ENCODE results near the gene SLC25A39. TPM values are rescaled to one million over a fixed set of nuclear protein-coding genes. Genes with fewer than 3 reads are reported as not detected.
A peak's percentile ranks its signal among the peaks of the same experiment; 100 is the strongest.

SLC25A39 gene
- 106 and 131 TPM in 2 replicates for polyA plus RNA-seq (2012; rRNA removed)
- 58.4 and 82.3 TPM in 2 replicates for polyA plus RNA-seq (2012; cell fraction: cytosol; rRNA removed)
- polyA plus RNA-seq (2012; cell fraction: nucleus; rRNA removed) = 260 and 343 TPM in 2 replicates

GRCh38 chr17:44324571-44325275, at the start of gene SLC25A39:
Gene SLC25A39 (minus strand): TSS chr17:44324823. CDS start chr17:44323562, 1,261 bp downstream.
- WGBS (ENCODE audit: low lambda C conversion rate) = 2% methylated on average over 49 of the region's 85 CpGs
- no peaks in the 10 kb centered on the region for H4K20me1 ChIP-seq (ENCODE audit: insufficient read depth)
- H2AFZ ChIP-seq (ENCODE audit: low read depth) = peak within 1 kb of the TSS; percentile 98
- H3K9me3 ChIP-seq = no peaks in the 10 kb centered on the region
- H3K27ac ChIP-seq (ENCODE audit: low read depth in 2 of 2, low read length in 1 of 2) = peak within 1 kb of the TSS; percentile 48 to 60; a peak in 2 of 4 replicates
- peaks cover 6 to 24% of the 10 kb centered on the region in 2 experiments for H3K36me3 ChIP-seq (replicated peaks in 1 of 2; ENCODE audit: control insufficient read depth in 1 of 2, insufficient read depth in 2 of 2, low read length in 1 of 2)
- ChIA-PET POLR2A (interaction anchor here (0.8 to 1.9 kb wide), 4 partner anchors 16 to 108 kb away, joined by 3 to 11 read pairs (median 4); partner anchors contain the start of genes GRN and RUNDC3A), CTCF (interaction anchor here (0.7 to 2.2 kb wide), 9 partner anchors 8 to 115 kb away, joined by 3 to 11 read pairs (median 4); no protein-coding TSS in a partner anchor)
- peak within 1 kb of the TSS; percentile 81 for H3K9ac ChIP-seq
- peak; percentile 98 for DNase-seq
- H3K4me2 ChIP-seq = peak within 1 kb of the TSS; percentile 99
- H3F3A ChIP-seq (replicated peaks; ENCODE audit: insufficient read depth) = peaks cover 4% of the 10 kb centered on the region
- H3K9me2 ChIP-seq = no peaks in the 10 kb centered on the region
- H3K27me3 ChIP-seq (ENCODE audit: insufficient read depth) = no peaks in the 10 kb centered on the region
- peak within 1 kb of the TSS; percentile 95 to 98 for H3K4me3 ChIP-seq (ENCODE audit: low read depth in 2 of 2, low read length in 1 of 2)
- H3K4me1 ChIP-seq (ENCODE audit: control insufficient read depth in 1 of 2, insufficient read depth in 2 of 2, low read depth in 1 of 2, low read length in 1 of 2) = peaks cover 0 to 10% of the 10 kb centered on the region in 2 experiments; a peak in 1 of 4 replicates
- H3K79me2 ChIP-seq (ENCODE audit: insufficient read depth) = peaks cover 12% of the 10 kb centered on the region
- no peak for TF ChIP-seq JUND (IDR thresholded peaks at IDR 0.05)
- TF ChIP-seq USF2 (IDR thresholded peaks at IDR 0.05; ENCODE audit: borderline replicate concordance, low read depth, low read length) = no peak
- TF ChIP-seq POLR2AphosphoS5 (IDR thresholded peaks at IDR 0.05; ENCODE audit: low read depth, low read length) = peak; percentile 66; the same call in 1 of the 2 replicates
- no peak for TF ChIP-seq SIN3A (IDR thresholded peaks at IDR 0.05; ENCODE audit: borderline replicate concordance, low read depth, low read length)
- TF ChIP-seq TEAD4 (IDR thresholded peaks at IDR 0.05; ENCODE audit: borderline replicate concordance, insufficient read depth) = no peak
- no peak for TF ChIP-seq ZBTB33 (IDR thresholded peaks at IDR 0.05; ENCODE audit: borderline replicate concordance, low read depth)
- no peak for TF ChIP-seq YY1 (IDR thresholded peaks at IDR 0.05; ENCODE audit: low read depth)
- no peak for TF ChIP-seq FOXM1 (IDR thresholded peaks at IDR 0.05; ENCODE audit: low read depth)
- no peak for TF ChIP-seq EP300 (IDR thresholded peaks at IDR 0.05; ENCODE audit: borderline replicate concordance in 1 of 2, low read depth in 1 of 2, low read length in 1 of 2)
- TF ChIP-seq TCF12 (IDR thresholded peaks at IDR 0.05) = no peak
- peak; percentile 11; the same call in 1 of the 2 replicates for TF ChIP-seq RAD21 (IDR thresholded peaks at IDR 0.05; ENCODE audit: low read length)
- no peak for TF ChIP-seq FOXJ3 (CRISPR knock-in tag; IDR thresholded peaks at IDR 0.05)
- no peak for TF ChIP-seq RXRA (IDR thresholded peaks at IDR 0.05; ENCODE audit: borderline replicate concordance, low read depth)
- TF ChIP-seq MEF2A (IDR thresholded peaks at IDR 0.05; ENCODE audit: borderline replicate concordance, low read depth) = no peak
- TF ChIP-seq REST (IDR thresholded peaks at IDR 0.05; ENCODE audit: low read depth, low read length) = no peak
- TF ChIP-seq TAF1 (IDR thresholded peaks at IDR 0.05; ENCODE audit: borderline replicate concordance, low read depth, low read length) = 0 out of 2 replicates have a peak, but pooled peaks have one; percentile 26
- TF ChIP-seq FOSL2 (IDR thresholded peaks at IDR 0.05; ENCODE audit: borderline replicate concordance, low read depth) = no peak
- no peak for TF ChIP-seq USF1 (IDR thresholded peaks at IDR 0.05; ENCODE audit: borderline replicate concordance, low read depth)
- peak; percentile 36 for TF ChIP-seq CHD2 (IDR thresholded peaks at IDR 0.05; ENCODE audit: low read length, partially characterized antibody)
- no peak for TF ChIP-seq NFIC (IDR thresholded peaks at IDR 0.05; ENCODE audit: borderline replicate concordance)
- no peak for TF ChIP-seq CTCF (IDR thresholded peaks at IDR 0.05)
- peak; percentile 31 for TF ChIP-seq SMC3 (IDR thresholded peaks at IDR 0.05; ENCODE audit: low read depth, low read length)

Data from SK-N-SH (cell line).